ENCODE measurements around the gene ABHD6. TPM values are rescaled to one million over a fixed set of nuclear protein-coding genes. Genes with fewer than 3 reads are reported as not detected.

The ABHD6 gene
- total RNA-seq, 4 donors from 2014 or later: 5.8 to 14.0 (median 9.6) TPM

- no peak for TF ChIP-seq POLR2A (IDR thresholded peaks at IDR 0.05)
- no peak for TF ChIP-seq CTCF (IDR thresholded peaks at IDR 0.05 in 4 of 5, conservative IDR thresholded peaks at IDR 0.05 in 1 of 5)
- peaks cover 0 to 7% of the 10 kb centered on the region in 2 donors for H3K4me1 ChIP-seq
- peak overlapping the region in 1 of 4 donors; percentile 14 for H3K27ac ChIP-seq
- no peak for DNase-seq
- H3K9me3 ChIP-seq: no peaks in the 10 kb centered on the region
- no peaks in the 10 kb centered on the region for H3K27me3 ChIP-seq
- intact Hi-C loops (cut with DNase I; ENCODE audit: low total_unique reads): no loop called here
- H3K36me3 ChIP-seq: no peaks in the 10 kb centered on the region
- in situ Hi-C loops (cut with MboI; ENCODE audit: low sequenced_read_pairs in 4 of 4): loop anchor here in 1 of 4 donors (10.0 kb wide), 1 partner anchor 108 kb away; no protein-coding TSS in a partner anchor
- no peak overlapping the region for H3K4me3 ChIP-seq
- no peak for ATAC-seq
Observed at GRCh38 chr3:58292866-58293265, 55.3 kb downstream of the ABHD6 start.

- Histone ChIP-seq H3K4me1 (peaks cover 0 to 10% of the 10 kb centered on the region in 2 donors), H3K27me3 (no peaks in the 10 kb centered on the region), H3K36me3 (no peaks in the 10 kb centered on the region), H3K9me3 (no peaks in the 10 kb centered on the region), H3K4me3 (no peak overlapping the region), H3K27ac (no peak overlapping the region)
- ATAC-seq (peak in 1 of 2 donors; percentile 24), DNase-seq (no peak)
- intact Hi-C loops (cut with DNase I; ENCODE audit: low total_unique reads): no loop called here
- in situ Hi-C loops (cut with MboI; ENCODE audit: low sequenced_read_pairs in 4 of 4): loop anchor here in 1 of 4 donors (10.0 kb wide), 1 partner anchor 109 kb away; no protein-coding TSS in a partner anchor
- no peak for TF ChIP-seq POLR2A (IDR thresholded peaks at IDR 0.05)
- no peak for TF ChIP-seq CTCF (IDR thresholded peaks at IDR 0.05 in 4 of 5, conservative IDR thresholded peaks at IDR 0.05 in 1 of 5)
Observed at GRCh38 chr3:58293516-58293915, 55.9 kb downstream of the ABHD6 start.

GRCh38 chr3:58296269-58296668, 58.7 kb downstream of the ABHD6 start:
- intact Hi-C loops (cut with DNase I; ENCODE audit: low total_unique reads): no loop called here

GRCh38 chr3:58296843-58297242, 59.3 kb downstream of the ABHD6 start:
- ATAC-seq (no peak), DNase-seq (no peak)
- Histone ChIP-seq H3K27ac (no peak overlapping the region), H3K27me3 (peaks cover 0 to 4% (median 0%) of the 10 kb centered on the region in 3 donors), H3K4me3 (no peak overlapping the region), H3K4me1 (peaks cover 0 to 14% of the 10 kb centered on the region in 2 donors), H3K36me3 (no peaks in the 10 kb centered on the region), H3K9me3 (no peaks in the 10 kb centered on the region)
- in situ Hi-C loops (cut with MboI; ENCODE audit: low sequenced_read_pairs in 4 of 4): loop anchor here in 1 of 4 donors (10.0 kb wide), 1 partner anchor 112 kb away; no protein-coding TSS in a partner anchor
- intact Hi-C loops (cut with DNase I; ENCODE audit: low total_unique reads): no loop called here
- TF ChIP-seq POLR2A (IDR thresholded peaks at IDR 0.05): no peak
- no peak for TF ChIP-seq CTCF (IDR thresholded peaks at IDR 0.05 in 4 of 5, conservative IDR thresholded peaks at IDR 0.05 in 1 of 5)

More at GRCh38 chr3:58296269-58296668, 58.7 kb downstream of the ABHD6 start:
- in situ Hi-C loops (cut with MboI; ENCODE audit: low sequenced_read_pairs in 4 of 4): loop anchor here in 1 of 4 donors (10.0 kb wide), 1 partner anchor 111 kb away; no protein-coding TSS in a partner anchor
- Histone ChIP-seq H3K27me3 (peaks cover 0 to 4% (median 0%) of the 10 kb centered on the region in 3 donors), H3K36me3 (no peaks in the 10 kb centered on the region), H3K4me1 (peaks cover 0 to 14% of the 10 kb centered on the region in 2 donors), H3K9me3 (no peaks in the 10 kb centered on the region), H3K27ac (no peak overlapping the region), H3K4me3 (no peak overlapping the region)
- DNase-seq (no peak), ATAC-seq (no peak)
- TF ChIP-seq POLR2A (IDR thresholded peaks at IDR 0.05): no peak
- no peak for TF ChIP-seq CTCF (IDR thresholded peaks at IDR 0.05 in 4 of 5, conservative IDR thresholded peaks at IDR 0.05 in 1 of 5)

All from gastrocnemius medialis (tissue), 4 donors.